BLaER1 treated with 17β-estradiol and CSF1 and Interleukin-3, amounts not matched to agents 10 nM and 100 nM (cell line): ENCODE measurements around the gene ALLC.

ENCODE experiments used
- H3K27ac ChIP-seq, 11 experiments: shearing (Covaris generic); formaldehyde crosslinking; 2 replicates each; pipeline ENCODE4 v1.8.1; 2022
- H3K27me3 ChIP-seq, 11 experiments: shearing (Covaris generic); formaldehyde crosslinking; 2 replicates each; pipeline ENCODE4 v1.8.1; 2022
- H3K36me3 ChIP-seq, 11 experiments: shearing (Covaris generic); formaldehyde crosslinking; 2 replicates each; pipeline ENCODE4 v1.8.1; 2022
- H3K4me1 ChIP-seq, 10 experiments: shearing (Covaris generic); formaldehyde crosslinking; 2 replicates each; pipeline ENCODE4 v1.8.1; 2022
- H3K4me2 ChIP-seq, 11 experiments: shearing (Covaris generic); formaldehyde crosslinking; 2 replicates each; pipeline ENCODE4 v1.8.1; 2022
- H3K4me3 ChIP-seq, 10 experiments: shearing (Covaris generic); formaldehyde crosslinking; 2 replicates each; pipeline ENCODE4 v1.8.1; 2022
- H3K9ac ChIP-seq, 11 experiments: shearing (Covaris generic); formaldehyde crosslinking; 2 replicates each; pipeline ENCODE4 v1.8.1; 2022
- H3K9me3 ChIP-seq, 11 experiments: shearing (Covaris generic); formaldehyde crosslinking; replicated peaks in 1 of 11; 2 replicates each; pipeline ENCODE4 v1.8.1; 2022
- H4K20me1 ChIP-seq, 11 experiments: shearing (Covaris generic); formaldehyde crosslinking; 2 replicates each; pipeline ENCODE4 v1.8.1; 2022
- Cebpa-rat ChIP-seq, 11 experiments: shearing (Covaris generic); IDR thresholded peaks; 2 replicates each; pipeline ENCODE4 v1.8.1; 2022

ALLC gene

DNA sequence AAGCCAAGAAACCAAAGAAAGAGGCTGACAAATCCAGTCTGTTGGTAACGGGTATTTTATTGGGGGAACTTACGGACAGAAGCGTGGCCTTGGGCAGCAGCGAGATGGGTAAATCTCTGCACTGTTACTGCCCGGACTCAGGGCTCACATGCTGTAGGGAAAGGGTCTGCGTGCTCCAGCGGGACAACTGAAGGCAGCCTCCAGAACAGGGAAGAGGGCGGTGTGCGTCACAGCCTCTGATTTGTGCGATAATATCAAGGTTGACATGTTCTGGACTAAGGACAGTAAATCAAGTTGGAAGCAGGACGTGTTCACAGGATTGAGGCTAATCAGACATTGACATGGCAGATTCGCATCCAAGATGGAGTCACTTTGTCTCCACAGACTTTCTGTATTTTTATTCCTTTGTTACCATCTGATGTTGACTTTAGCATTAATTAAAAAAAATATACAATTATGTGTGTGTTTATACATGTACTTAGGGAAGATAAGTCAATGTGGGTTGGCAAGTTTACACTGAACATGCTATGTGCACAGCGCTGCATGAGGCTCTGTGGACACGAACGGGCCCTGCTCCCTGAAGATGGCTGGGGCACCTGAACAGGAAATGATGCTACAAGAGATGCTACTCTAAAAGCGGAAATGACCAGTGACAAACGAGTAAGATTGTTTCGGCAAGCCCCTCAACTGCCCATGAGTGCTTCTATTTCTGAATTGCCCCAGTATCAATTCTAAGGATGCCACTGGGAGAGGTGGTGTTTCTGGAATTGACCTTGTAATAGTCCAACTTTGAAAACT, 22.7 kb downstream of the ALLC start:
- Histone ChIP-seq H4K20me1 (no peaks in the 10 kb centered on the region), H3K4me1 (peaks cover 17 to 50% (median 25%) of the 10 kb centered on the region in 10 experiments), H3K27ac (no peak overlapping the region), H3K9ac (no peak overlapping the region), H3K27me3 (no peaks in the 10 kb centered on the region), H3K4me2 (peak overlapping the region in 6 of 11 experiments; percentile 7 to 31 (median 18); a peak in 4 of 22 replicates), H3K9me3 (peaks cover 0 to 8% (median 0%) of the 10 kb centered on the region in 11 experiments; a peak in 1 of 22 replicates), H3K4me3 (no peak overlapping the region), H3K36me3 (no peaks in the 10 kb centered on the region)
- TF ChIP-seq Cebpa-rat (IDR thresholded peaks at IDR 0.05): no peak

- H3K4me2 ChIP-seq: peak overlapping the region in 2 of 11 experiments; percentile 15 to 80; a peak in 5 of 22 replicates
- no peak overlapping the region for H3K4me3 ChIP-seq
- H3K27ac ChIP-seq: no peak overlapping the region
- no peak overlapping the region for H3K9ac ChIP-seq
- no peaks in the 10 kb centered on the region for H3K27me3 ChIP-seq
- peaks cover 15 to 43% (median 25%) of the 10 kb centered on the region in 10 experiments for H3K4me1 ChIP-seq
- H3K36me3 ChIP-seq: no peaks in the 10 kb centered on the region
- H4K20me1 ChIP-seq: no peaks in the 10 kb centered on the region
- H3K9me3 ChIP-seq: peaks cover 0 to 8% (median 0%) of the 10 kb centered on the region in 11 experiments; a peak in 1 of 22 replicates
- no peak for TF ChIP-seq Cebpa-rat (IDR thresholded peaks at IDR 0.05)
Observed at GRCh38 chr2:3681625-3682024, 23.6 kb downstream of the ALLC start.

GRCh38 chr2:3682811-3683210, 24.8 kb downstream of the ALLC start:
- Histone ChIP-seq H3K27ac (no peak overlapping the region), H3K4me2 (peak overlapping the region; percentile 43 to 80 (median 62)), H3K27me3 (no peaks in the 10 kb centered on the region), H4K20me1 (no peaks in the 10 kb centered on the region), H3K4me3 (no peak overlapping the region), H3K36me3 (no peaks in the 10 kb centered on the region), H3K9me3 (peaks cover 0 to 8% (median 0%) of the 10 kb centered on the region in 11 experiments; a peak in 3 of 22 replicates), H3K4me1 (peaks cover 15 to 43% (median 25%) of the 10 kb centered on the region in 10 experiments), H3K9ac (no peak overlapping the region)
- no peak for TF ChIP-seq Cebpa-rat (IDR thresholded peaks at IDR 0.05)

- Histone ChIP-seq H3K4me2 (peak overlapping the region in 7 of 11 experiments; percentile 1 to 49 (median 14); a peak in 6 of 22 replicates), H3K4me1 (peaks cover 15 to 43% (median 25%) of the 10 kb centered on the region in 10 experiments), H3K9ac (no peak overlapping the region)
Observed at GRCh38 chr2:3683748-3684454, 25.9 kb downstream of the ALLC start.

GRCh38 chr2:3689998-3690748, 32.2 kb downstream of the ALLC start:
- no peak for TF ChIP-seq Cebpa-rat (IDR thresholded peaks at IDR 0.05)
- no peaks in the 10 kb centered on the region for H4K20me1 ChIP-seq
- no peaks in the 10 kb centered on the region for H3K27me3 ChIP-seq
- no peak overlapping the region for H3K27ac ChIP-seq
- H3K4me3 ChIP-seq: no peak overlapping the region
- H3K9ac ChIP-seq: no peak overlapping the region
- no peaks in the 10 kb centered on the region for H3K4me1 ChIP-seq
- H3K9me3 ChIP-seq: peaks cover 14 to 29% (median 19%) of the 10 kb centered on the region in 11 experiments; a peak in 21 of 22 replicates
- no peak overlapping the region for H3K4me2 ChIP-seq
- no peaks in the 10 kb centered on the region for H3K36me3 ChIP-seq

More at GRCh38 chr2:3683748-3684454, 25.9 kb downstream of the ALLC start:
- H3K9me3 ChIP-seq: peaks cover 0 to 13% (median 4%) of the 10 kb centered on the region in 11 experiments; a peak in 6 of 22 replicates
- no peaks in the 10 kb centered on the region for H3K36me3 ChIP-seq
- no peaks in the 10 kb centered on the region for H4K20me1 ChIP-seq
- TF ChIP-seq Cebpa-rat (IDR thresholded peaks at IDR 0.05): no peak
- no peak overlapping the region for H3K27ac ChIP-seq
- no peaks in the 10 kb centered on the region for H3K27me3 ChIP-seq
- no peak overlapping the region for H3K4me3 ChIP-seq

- H3K27ac ChIP-seq: no peak overlapping the region
- no peaks in the 10 kb centered on the region for H4K20me1 ChIP-seq
- no peak overlapping the region for H3K4me2 ChIP-seq
- no peaks in the 10 kb centered on the region for H3K36me3 ChIP-seq
- H3K4me3 ChIP-seq: no peak overlapping the region
- H3K9ac ChIP-seq: no peak overlapping the region
- no peaks in the 10 kb centered on the region for H3K4me1 ChIP-seq
- TF ChIP-seq Cebpa-rat (IDR thresholded peaks at IDR 0.05): no peak
- H3K9me3 ChIP-seq: peaks cover 14 to 27% (median 19%) of the 10 kb centered on the region in 11 experiments; a peak in 21 of 22 replicates
- no peaks in the 10 kb centered on the region for H3K27me3 ChIP-seq
Observed at GRCh38 chr2:3692375-3692774, 34.4 kb downstream of the ALLC start.

DNA sequence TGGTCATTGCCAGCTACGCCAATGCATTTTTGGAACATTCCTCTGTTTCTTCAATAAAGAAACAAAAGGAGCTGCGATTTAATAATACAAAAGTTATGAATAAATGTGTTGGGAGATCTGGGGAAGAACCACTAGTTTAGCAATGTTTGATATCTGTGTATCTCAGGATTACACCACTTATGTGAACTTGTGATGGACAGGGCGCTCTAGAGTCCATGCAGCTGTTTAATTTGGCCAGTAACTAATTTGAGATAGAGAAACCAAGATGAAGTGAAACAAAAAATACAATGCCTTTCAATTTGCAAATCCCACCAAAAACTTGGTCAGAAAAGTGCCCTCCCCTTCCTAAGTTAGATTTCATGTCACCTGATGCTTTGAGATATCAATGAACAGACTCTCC, 38.5 kb downstream of the ALLC start:
- no peak overlapping the region for H3K27ac ChIP-seq
- no peaks in the 10 kb centered on the region for H3K27me3 ChIP-seq
- no peaks in the 10 kb centered on the region for H3K4me1 ChIP-seq
- TF ChIP-seq Cebpa-rat (IDR thresholded peaks at IDR 0.05): no peak
- no peak overlapping the region for H3K9ac ChIP-seq
- H4K20me1 ChIP-seq: no peaks in the 10 kb centered on the region
- H3K36me3 ChIP-seq: no peaks in the 10 kb centered on the region
- H3K4me3 ChIP-seq: no peak overlapping the region
- H3K9me3 ChIP-seq: peaks cover 0 to 9% (median under 1%) of the 10 kb centered on the region in 11 experiments; a peak in 12 of 22 replicates
- no peak overlapping the region for H3K4me2 ChIP-seq

GRCh38 chr2:3701071-3701470, 43.1 kb downstream of the ALLC start:
- Histone ChIP-seq H3K9ac (no peak overlapping the region), H3K27ac (no peak overlapping the region), H3K9me3 (peaks cover 13 to 31% (median 21%) of the 10 kb centered on the region in 11 experiments), H4K20me1 (no peaks in the 10 kb centered on the region), H3K27me3 (no peaks in the 10 kb centered on the region), H3K4me3 (no peak overlapping the region), H3K4me2 (no peak overlapping the region), H3K4me1 (no peaks in the 10 kb centered on the region; a peak in 1 of 20 replicates), H3K36me3 (no peaks in the 10 kb centered on the region)
- no peak for TF ChIP-seq Cebpa-rat (IDR thresholded peaks at IDR 0.05)
